Transverse colon (tissue), 4 donors: ENCODE results near the gene ABAT.

ENCODE experiments used
- CTCF ChIP-seq, 5 experiments: fragments of 200-600 bp in 3 of 5; fragments of 450-650 bp in 2 of 5; sonication (generic) in 3 of 5; IDR thresholded peaks; 1 replicate in 2 of 5; 2 replicates in 3 of 5; pipeline ENCODE4 v1.5.1; 2016 to 2017; ENCODE audit warnings: antibody characterized with exemption in 5 of 5, inconsistent platforms in 3 of 5, mild to moderate bottlenecking in 2 of 5, moderate library complexity in 1 of 5
- EP300 ChIP-seq: sonication (generic); formaldehyde crosslinking; IDR thresholded peaks from one replicate; pipeline ENCODE4 v1.6.1; 2017; ENCODE audit warnings: antibody characterized with exemption, low read depth
- POLR2AphosphoS5 ChIP-seq, 3 donors: sonication (generic); formaldehyde crosslinking; IDR thresholded peaks; one replicate each; pipeline ENCODE4 v1.6.1; 2016; ENCODE audit warnings: antibody characterized with exemption in 3 of 3

DNA sequence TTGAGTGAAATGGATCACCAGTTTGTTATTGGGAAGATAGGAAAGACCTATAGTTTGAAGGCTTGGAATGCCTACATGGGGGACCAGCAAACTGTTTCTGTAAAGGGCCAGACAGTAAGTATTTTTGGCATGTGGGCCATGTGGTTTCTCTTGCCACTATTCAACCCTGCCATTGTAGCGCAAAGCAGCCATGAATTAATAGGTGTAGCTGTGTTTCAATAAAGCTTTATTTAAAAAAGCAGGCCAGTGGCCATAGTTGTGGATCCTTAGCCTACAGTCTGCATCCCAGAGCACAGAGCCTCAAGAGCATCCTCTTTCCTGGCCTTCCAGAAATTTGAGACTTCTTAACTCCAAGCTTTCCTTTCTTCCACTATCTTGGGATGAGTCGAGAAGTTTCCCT, 29.3 kb downstream of the ABAT start:
- no peak for TF ChIP-seq CTCF (IDR thresholded peaks at IDR 0.05)
- TF ChIP-seq EP300: no peak
- no peak for TF ChIP-seq POLR2AphosphoS5 (IDR thresholded peaks at IDR 0.05)
